Liver (tissue), 9 donors: ENCODE data around the gene SDE2. TPM values are rescaled to one million over a fixed set of nuclear protein-coding genes. Genes with fewer than 3 reads are reported as not detected.

Experiments used
- DNase-seq: peaks from one replicate; pipeline ENCODE4 v3.0.0-alpha.2; 2017; ENCODE audit warnings: low spot score
- H3K27ac ChIP-seq, 2 donors: one replicate each; pipeline ENCODE4 v1.7.0; 2013; ENCODE audit warnings: inconsistent platforms in 2 of 2, low read length in 2 of 2, control low read depth in 1 of 2, low read depth in 1 of 2, mild to moderate bottlenecking in 1 of 2
- H3K27me3 ChIP-seq, 4 donors: one replicate each; pipeline versions ENCODE4 v1.6.1 to v1.7.0; 2013; ENCODE audit warnings: low read length in 3 of 4, inconsistent platforms in 1 of 4, mild to moderate bottlenecking in 1 of 4, moderate library complexity in 1 of 4; ENCODE audit not compliant: control insufficient read depth in 4 of 4, insufficient read depth in 4 of 4
- H3K36me3 ChIP-seq, 4 donors: one replicate each; pipeline versions ENCODE4 v1.6.1 to v1.7.0; 2013; ENCODE audit warnings: low read length in 3 of 4, mild to moderate bottlenecking in 3 of 4, low read depth in 1 of 4, moderate library complexity in 1 of 4; ENCODE audit not compliant: control insufficient read depth in 4 of 4, insufficient read depth in 3 of 4
- H3K4me1 ChIP-seq, 4 donors: one replicate each; pipeline versions ENCODE4 v1.6.1 to v1.7.0; 2013; ENCODE audit warnings: low read length in 3 of 4, mild to moderate bottlenecking in 3 of 4, moderate library complexity in 1 of 4; ENCODE audit not compliant: control insufficient read depth in 4 of 4, insufficient read depth in 4 of 4
- H3K4me3 ChIP-seq, 3 donors: one replicate each; pipeline versions ENCODE4 v1.6.1 to v1.7.0; 2013; ENCODE audit warnings: low read length in 3 of 3, control low read depth in 1 of 3, low read depth in 1 of 3, mild to moderate bottlenecking in 1 of 3
- H3K9ac ChIP-seq, 2 donors: one replicate each; pipeline ENCODE4 v1.7.0; 2013; ENCODE audit warnings: low read length in 2 of 2, mild to moderate bottlenecking in 2 of 2, moderate library complexity in 2 of 2, control low read depth in 1 of 2, low read depth in 1 of 2
- H3K9me3 ChIP-seq, 4 donors: one replicate each; pipeline versions ENCODE4 v1.6.1 to v1.7.0; 2013; ENCODE audit warnings: low read length in 3 of 4; ENCODE audit not compliant: control insufficient read depth in 4 of 4
- ATF3 ChIP-seq: IDR thresholded peaks from 2 replicates; pipeline ENCODE4 v1.6.1; 2016; ENCODE audit warnings: antibody characterized with exemption
- CTCF ChIP-seq: fragments of 150-350 bp; IDR thresholded peaks from 2 replicates; pipeline ENCODE4 v1.5.1; 2017; ENCODE audit warnings: improper control_type of control experiment, low read depth, low read length; ENCODE audit not compliant: missing input control
- EGR1 ChIP-seq, 2 donors: IDR thresholded peaks; 2 replicates each; pipeline ENCODE4 v1.6.1; 2016 to 2018; ENCODE audit warnings: antibody characterized with exemption in 2 of 2, low read depth in 2 of 2
- FOXA2 ChIP-seq: IDR thresholded peaks from 2 replicates; pipeline ENCODE4 v1.6.1; 2016; ENCODE audit warnings: antibody characterized with exemption
- GABPA ChIP-seq, 2 donors: IDR thresholded peaks in 1 of 2; conservative IDR thresholded peaks in 1 of 2; 2 replicates each; pipeline ENCODE4 v1.6.1; 2016; ENCODE audit warnings: antibody characterized with exemption in 2 of 2, mild to moderate bottlenecking in 1 of 2, moderate library complexity in 1 of 2
- HNF4A ChIP-seq, 2 donors: conservative IDR thresholded peaks; 2 replicates each; pipeline ENCODE4 v1.6.1; 2016; ENCODE audit warnings: antibody characterized with exemption in 2 of 2, mild to moderate bottlenecking in 2 of 2
- HNF4G ChIP-seq: IDR thresholded peaks from 2 replicates; pipeline ENCODE4 v1.6.1; 2016; ENCODE audit warnings: antibody characterized with exemption
- JUND ChIP-seq, 2 donors: IDR thresholded peaks; 2 replicates each; pipeline ENCODE4 v1.6.1; 2016; ENCODE audit warnings: antibody characterized with exemption in 2 of 2
- MAX ChIP-seq: IDR thresholded peaks from 2 replicates; pipeline ENCODE4 v1.6.1; 2016; ENCODE audit warnings: antibody characterized with exemption
- NR2F2 ChIP-seq: IDR thresholded peaks from 2 replicates; pipeline ENCODE4 v1.6.1; 2016; ENCODE audit warnings: antibody characterized with exemption
- RAD21 ChIP-seq, 2 donors: IDR thresholded peaks; 2 replicates each; pipeline ENCODE4 v1.6.1; 2016; ENCODE audit warnings: antibody characterized with exemption in 2 of 2, mild to moderate bottlenecking in 2 of 2
- REST ChIP-seq: IDR thresholded peaks from 2 replicates; pipeline ENCODE4 v1.6.1; 2016; ENCODE audit warnings: antibody characterized with exemption, mild to moderate bottlenecking
- RXRA ChIP-seq, 2 donors: IDR thresholded peaks; 2 replicates each; pipeline ENCODE4 v1.6.1; 2017 to 2018; ENCODE audit warnings: antibody characterized with exemption in 2 of 2, mild to moderate bottlenecking in 1 of 2
- SP1 ChIP-seq: IDR thresholded peaks from 2 replicates; pipeline ENCODE4 v1.6.1; 2018; ENCODE audit warnings: antibody characterized with exemption, mild to moderate bottlenecking
- TAF1 ChIP-seq: conservative IDR thresholded peaks from 2 replicates; pipeline ENCODE4 v1.6.1; 2016; ENCODE audit warnings: antibody characterized with exemption, mild to moderate bottlenecking
- YY1 ChIP-seq: IDR thresholded peaks from 2 replicates; pipeline ENCODE4 v1.6.1; 2016; ENCODE audit warnings: antibody characterized with exemption, mild to moderate bottlenecking
- ZBTB33 ChIP-seq: IDR thresholded peaks from 2 replicates; pipeline ENCODE4 v1.6.1; 2016; ENCODE audit warnings: antibody characterized with exemption
- WGBS: extraction: QIAGEN DNeasy Blood & Tissue Kit; methylation state at CpG from one replicate; pipeline ENCODE4 v1.1.7; 2013; 5-methylcytosine and 5-hydroxymethylcytosine counted together
- polyA plus RNA-seq, 2 donors: library from polyadenylated mRNA; stranded (reverse) in 1 of 2; unstranded in 1 of 2; fragments of 200-250 nt in 1 of 2; fragments of >200 nt in 1 of 2; fragmentation: Nextera tagmentation in 1 of 2; extraction: Ambion mirVana in 1 of 2; gene quantifications; one replicate each; pipeline versions ENCODE4 v1.2.1 to v1.2.3, GENCODE V29; 2013 to 2015
- total RNA-seq, 2 donors: library from RNA; depleted of rRNA; stranded (reverse); fragments of >200 nt; gene quantifications; one replicate each; pipeline ENCODE4 v1.2.3, GENCODE V29; 2014
- donor health status: healthy.
- donor health status: healthy.
- donor health status: healthy.
- donor health status: healthy.
- donor health status: healthy.

Gene SDE2
- total and polyA plus RNA-seq, 4 donors: 4.7 to 53.7 (median 11.0) TPM

- no peak for TF ChIP-seq YY1
- TF ChIP-seq HNF4A (conservative IDR thresholded peaks at IDR 0.05): no peak
- TF ChIP-seq FOXA2: no peak
- TF ChIP-seq TAF1: no peak
- no peak for TF ChIP-seq GABPA (IDR thresholded peaks at IDR 0.05 in 1 of 2, conservative IDR thresholded peaks at IDR 0.05 in 1 of 2)
- no peak for TF ChIP-seq HNF4G
- TF ChIP-seq EGR1 (IDR thresholded peaks at IDR 0.05; ENCODE audit: low read depth in 2 of 2): no peak
- TF ChIP-seq SP1: no peak
- no peak for TF ChIP-seq CTCF
- TF ChIP-seq MAX: no peak
- no peak for TF ChIP-seq REST
- TF ChIP-seq JUND (IDR thresholded peaks at IDR 0.05): no peak
- no peak for TF ChIP-seq ATF3
- no peak for TF ChIP-seq RXRA (IDR thresholded peaks at IDR 0.05)
- TF ChIP-seq RAD21 (IDR thresholded peaks at IDR 0.05): no peak
- TF ChIP-seq NR2F2: no peak
- TF ChIP-seq ZBTB33: no peak
- 93% methylated on average over 3 of the region's 3 CpGs for WGBS
- no peak for DNase-seq
- H3K36me3 ChIP-seq: no peaks in the 10 kb centered on the region
- H3K4me3 ChIP-seq: no peak overlapping the region
- H3K4me1 ChIP-seq: no peaks in the 10 kb centered on the region
- H3K27ac ChIP-seq: no peak overlapping the region
- H3K9ac ChIP-seq: no peak overlapping the region
- no peaks in the 10 kb centered on the region for H3K9me3 ChIP-seq
- H3K27me3 ChIP-seq: no peaks in the 10 kb centered on the region
Measured at GRCh38 chr1:226003502-226004170, 4.5 kb upstream of the SDE2 start.
